GM12891 (cell line): ENCODE measurements around the gene DDX25.

Source experiments
- PAX5 ChIP-seq: IDR thresholded peaks from 2 replicates; pipeline ENCODE4 v1.6.1; 2011; ENCODE audit warnings: low read length, moderate library complexity, mild to moderate bottlenecking; ENCODE audit not compliant: insufficient read depth, severe bottlenecking
- POLR2A ChIP-seq: IDR thresholded peaks from 2 replicates; pipeline ENCODE4 v1.6.1; 2011; ENCODE audit warnings: low read depth, low read length, control low read depth
- POLR2AphosphoS5 ChIP-seq: IDR thresholded peaks from 2 replicates; pipeline ENCODE4 v1.6.1; 2011; ENCODE audit warnings: low read depth, low read length, control low read depth
- POU2F2 ChIP-seq: IDR thresholded peaks from 2 replicates; pipeline ENCODE4 v1.6.1; 2011; ENCODE audit warnings: low read depth, mild to moderate bottlenecking, control low read depth, low read length, moderate library complexity
- SPI1 ChIP-seq: IDR thresholded peaks from 2 replicates; pipeline ENCODE4 v1.6.1; 2011; ENCODE audit warnings: low read depth, low read length, control low read depth
- TAF1 ChIP-seq: IDR thresholded peaks from 2 replicates; pipeline ENCODE4 v1.6.1; 2011; ENCODE audit warnings: low read depth, low read length, control low read depth

- TF ChIP-seq TAF1: no peak
- TF ChIP-seq POLR2A: no peak
- TF ChIP-seq POLR2AphosphoS5: no peak
- TF ChIP-seq SPI1: no peak
- TF ChIP-seq POU2F2: no peak
- no peak for TF ChIP-seq PAX5
Measured at GRCh38 chr11:125922156-125922555, 17.8 kb downstream of the DDX25 start.
